SU-DHL-6 (cell line): ENCODE data around the gene TP53AIP1.

Source experiments
- H2AFZ ChIP-seq: fragments of 200-600 bp; sonication (generic); 2 replicates; pipeline ENCODE4 v1.6.1; 2014; ENCODE audit warnings: low read depth, mild to moderate bottlenecking, moderate library complexity, mixed read lengths, antibody characterized with exemption, low read length; ENCODE audit not compliant: severe bottlenecking
- H3F3A ChIP-seq: fragments of 200-600 bp; shearing (Covaris generic); 2 replicates; pipeline ENCODE4 v1.6.0; 2016; ENCODE audit warnings: antibody characterized with exemption, mild to moderate bottlenecking; ENCODE audit not compliant: insufficient read depth
- H3K27ac ChIP-seq: fragments of 200-600 bp; sonication (generic); 2 replicates; pipeline ENCODE4 v1.5.1; 2016; ENCODE audit warnings: low read depth, mild to moderate bottlenecking, low read length, moderate library complexity, mixed read lengths
- H3K27me3 ChIP-seq: fragments of 200-600 bp; sonication (generic), shearing (Covaris generic); 2 replicates; pipeline ENCODE4 v1.6.0; 2014; ENCODE audit warnings: mild to moderate bottlenecking, low read length
- H3K36me3 ChIP-seq: fragments of 200-600 bp; sonication (generic); 2 replicates; pipeline ENCODE4 v1.6.1; 2014; ENCODE audit warnings: mild to moderate bottlenecking, low read length, mixed read lengths
- H3K4me2 ChIP-seq: fragments of 300-600, 200-600 bp; shearing (Covaris generic), sonication (generic); 2 replicates; pipeline ENCODE4 v1.6.0; 2014; ENCODE audit warnings: low read length, low read depth, mild to moderate bottlenecking; ENCODE audit not compliant: poor library complexity, severe bottlenecking
- H3K4me3 ChIP-seq: fragments of 200-600 bp; sonication (generic); 2 replicates; pipeline ENCODE4 v1.5.1; 2014; ENCODE audit warnings: antibody characterized with exemption, low read length, mild to moderate bottlenecking, mixed read lengths; ENCODE audit not compliant: insufficient read depth, poor library complexity, severe bottlenecking
- H3K79me2 ChIP-seq: fragments of 200-600 bp; sonication (generic); 2 replicates; pipeline ENCODE4 v1.6.1; 2014; ENCODE audit warnings: mild to moderate bottlenecking, low read length, moderate library complexity; ENCODE audit not compliant: insufficient read depth
- H3K9ac ChIP-seq: fragments of 200-600 bp; sonication (generic); 2 replicates; pipeline ENCODE4 v1.7.0; 2014; ENCODE audit warnings: mild to moderate bottlenecking, low read length
- H3K9me2 ChIP-seq: fragments of 200-600 bp; sonication (generic); replicated peaks from 2 replicates; pipeline ENCODE4 v1.6.1; 2014; ENCODE audit warnings: low read length; ENCODE audit not compliant: insufficient read depth
- H3K9me3 ChIP-seq: fragments of 200-600 bp; sonication (generic); 2 replicates; pipeline ENCODE4 v1.6.1; 2014; ENCODE audit warnings: low read length, mixed read lengths; ENCODE audit not compliant: insufficient read depth
- H4K20me1 ChIP-seq: fragments of 200-600 bp; sonication (generic); 2 replicates; pipeline ENCODE4 v1.6.1; 2014; ENCODE audit warnings: low read depth, mild to moderate bottlenecking, antibody characterized with exemption, low read length, moderate library complexity, mixed read lengths
- EZH2phosphoT487 ChIP-seq: fragments of 200-600 bp; sonication (generic), shearing (Covaris generic); conservative IDR thresholded peaks from 2 replicates; pipeline ENCODE4 v1.6.1; 2018; ENCODE audit warnings: mild to moderate bottlenecking, antibody characterized with exemption, low read length, moderate library complexity, mixed read lengths
- TF ChIP-seq, protein P1 (sequence below): fragments of 200-600 bp; sonication (generic); IDR thresholded peaks from one replicate; pipeline ENCODE4 v1.5.1; 2017; ENCODE audit warnings: antibody characterized with exemption, mild to moderate bottlenecking, low read length, moderate library complexity; ENCODE audit not compliant: insufficient read depth, poor library complexity, severe bottlenecking

Gene TP53AIP1

GRCh38 chr11:128961645-128962044 is 19.0 kb upstream of the TP53AIP1 start:
- H3K9me2 ChIP-seq, result no peaks in the 10 kb centered on the region
- H3K27ac ChIP-seq, result no peak overlapping the region
- H3K9me3 ChIP-seq, result no peaks in the 10 kb centered on the region
- no peaks in the 10 kb centered on the region for H3K36me3 ChIP-seq
- no peak overlapping the region for H3K4me2 ChIP-seq
- H3K79me2 ChIP-seq, result no peaks in the 10 kb centered on the region
- H3F3A ChIP-seq, result no peaks in the 10 kb centered on the region
- no peaks in the 10 kb centered on the region for H3K27me3 ChIP-seq
- H2AFZ ChIP-seq, result no peak overlapping the region
- no peak overlapping the region for H3K4me3 ChIP-seq
- H4K20me1 ChIP-seq, result no peaks in the 10 kb centered on the region
- no peak for TF ChIP-seq EZH2phosphoT487
- TF ChIP-seq, protein P1, sequence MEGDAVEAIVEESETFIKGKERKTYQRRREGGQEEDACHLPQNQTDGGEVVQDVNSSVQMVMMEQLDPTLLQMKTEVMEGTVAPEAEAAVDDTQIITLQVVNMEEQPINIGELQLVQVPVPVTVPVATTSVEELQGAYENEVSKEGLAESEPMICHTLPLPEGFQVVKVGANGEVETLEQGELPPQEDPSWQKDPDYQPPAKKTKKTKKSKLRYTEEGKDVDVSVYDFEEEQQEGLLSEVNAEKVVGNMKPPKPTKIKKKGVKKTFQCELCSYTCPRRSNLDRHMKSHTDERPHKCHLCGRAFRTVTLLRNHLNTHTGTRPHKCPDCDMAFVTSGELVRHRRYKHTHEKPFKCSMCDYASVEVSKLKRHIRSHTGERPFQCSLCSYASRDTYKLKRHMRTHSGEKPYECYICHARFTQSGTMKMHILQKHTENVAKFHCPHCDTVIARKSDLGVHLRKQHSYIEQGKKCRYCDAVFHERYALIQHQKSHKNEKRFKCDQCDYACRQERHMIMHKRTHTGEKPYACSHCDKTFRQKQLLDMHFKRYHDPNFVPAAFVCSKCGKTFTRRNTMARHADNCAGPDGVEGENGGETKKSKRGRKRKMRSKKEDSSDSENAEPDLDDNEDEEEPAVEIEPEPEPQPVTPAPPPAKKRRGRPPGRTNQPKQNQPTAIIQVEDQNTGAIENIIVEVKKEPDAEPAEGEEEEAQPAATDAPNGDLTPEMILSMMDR, result no peak
- H3K9ac ChIP-seq, result no peak overlapping the region

DNA sequence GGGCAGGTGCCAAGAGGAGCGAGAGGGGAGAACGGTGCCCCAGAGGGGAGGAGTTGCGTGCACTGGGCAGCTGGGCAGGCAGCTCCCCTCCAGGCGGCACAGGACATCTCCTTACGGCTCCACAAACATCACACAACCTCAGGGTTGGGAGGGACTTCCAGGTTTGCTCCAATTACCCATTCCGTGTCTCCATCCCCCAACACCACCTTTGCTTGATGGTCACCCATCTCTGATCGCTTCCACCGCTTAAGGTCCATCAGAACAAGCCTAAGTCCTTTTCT is 14.5 kb upstream of the TP53AIP1 start:
- Histone ChIP-seq H3K4me3 (no peak overlapping the region), H3K4me2 (no peak overlapping the region), H3K27me3 (no peaks in the 10 kb centered on the region), H3K9me2 (no peaks in the 10 kb centered on the region), H3K9ac (no peak overlapping the region), H3K36me3 (no peaks in the 10 kb centered on the region), H3K79me2 (no peaks in the 10 kb centered on the region), H3K9me3 (no peaks in the 10 kb centered on the region), H3F3A (no peaks in the 10 kb centered on the region), H4K20me1 (no peaks in the 10 kb centered on the region), H2AFZ (no peak overlapping the region), H3K27ac (no peak overlapping the region)
- no peak for TF ChIP-seq EZH2phosphoT487
- TF ChIP-seq, protein P1, result no peak

- no peaks in the 10 kb centered on the region for H3F3A ChIP-seq
- no peak overlapping the region for H3K4me3 ChIP-seq
- H3K9ac ChIP-seq, result no peak overlapping the region
- no peaks in the 10 kb centered on the region for H3K27me3 ChIP-seq
- H3K79me2 ChIP-seq, result no peaks in the 10 kb centered on the region
- TF ChIP-seq, protein P1, result peak; percentile 22
- TF ChIP-seq EZH2phosphoT487, result no peak
- no peaks in the 10 kb centered on the region for H3K9me3 ChIP-seq
- no peaks in the 10 kb centered on the region for H3K36me3 ChIP-seq
- H3K27ac ChIP-seq, result no peak overlapping the region
- no peaks in the 10 kb centered on the region for H4K20me1 ChIP-seq
- H2AFZ ChIP-seq, result no peak overlapping the region
- H3K4me2 ChIP-seq, result no peak overlapping the region
- H3K9me2 ChIP-seq, result no peaks in the 10 kb centered on the region
Measured at GRCh38 chr11:128956401-128957201, 13.9 kb upstream of the TP53AIP1 start.
